Measurements from ENCODE around the gene KIF18B.

Gene KIF18B

DNA sequence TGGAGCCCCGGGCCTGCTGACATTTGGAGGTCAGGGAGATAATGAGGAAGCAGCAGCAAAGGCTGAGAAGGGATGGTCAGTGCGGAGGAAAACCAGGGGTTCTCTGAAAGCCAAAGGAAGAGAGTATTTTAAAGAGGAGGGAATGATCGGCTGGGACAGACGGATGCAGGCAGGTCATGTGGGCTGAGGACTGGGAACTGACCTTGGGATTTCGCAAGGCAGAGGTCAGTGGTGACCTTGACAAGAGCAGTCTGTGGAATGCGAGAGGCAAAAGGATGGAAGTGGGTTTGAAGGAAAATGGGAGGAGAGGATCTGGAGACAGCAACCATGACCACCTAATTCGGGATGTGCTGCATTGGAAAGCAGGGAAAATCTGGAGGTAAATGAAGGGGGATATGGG, 58.6 kb downstream of the KIF18B start:
- intact Hi-C loops (cut with DNase I): no loop called here
- DNase-seq: no peak

DNA sequence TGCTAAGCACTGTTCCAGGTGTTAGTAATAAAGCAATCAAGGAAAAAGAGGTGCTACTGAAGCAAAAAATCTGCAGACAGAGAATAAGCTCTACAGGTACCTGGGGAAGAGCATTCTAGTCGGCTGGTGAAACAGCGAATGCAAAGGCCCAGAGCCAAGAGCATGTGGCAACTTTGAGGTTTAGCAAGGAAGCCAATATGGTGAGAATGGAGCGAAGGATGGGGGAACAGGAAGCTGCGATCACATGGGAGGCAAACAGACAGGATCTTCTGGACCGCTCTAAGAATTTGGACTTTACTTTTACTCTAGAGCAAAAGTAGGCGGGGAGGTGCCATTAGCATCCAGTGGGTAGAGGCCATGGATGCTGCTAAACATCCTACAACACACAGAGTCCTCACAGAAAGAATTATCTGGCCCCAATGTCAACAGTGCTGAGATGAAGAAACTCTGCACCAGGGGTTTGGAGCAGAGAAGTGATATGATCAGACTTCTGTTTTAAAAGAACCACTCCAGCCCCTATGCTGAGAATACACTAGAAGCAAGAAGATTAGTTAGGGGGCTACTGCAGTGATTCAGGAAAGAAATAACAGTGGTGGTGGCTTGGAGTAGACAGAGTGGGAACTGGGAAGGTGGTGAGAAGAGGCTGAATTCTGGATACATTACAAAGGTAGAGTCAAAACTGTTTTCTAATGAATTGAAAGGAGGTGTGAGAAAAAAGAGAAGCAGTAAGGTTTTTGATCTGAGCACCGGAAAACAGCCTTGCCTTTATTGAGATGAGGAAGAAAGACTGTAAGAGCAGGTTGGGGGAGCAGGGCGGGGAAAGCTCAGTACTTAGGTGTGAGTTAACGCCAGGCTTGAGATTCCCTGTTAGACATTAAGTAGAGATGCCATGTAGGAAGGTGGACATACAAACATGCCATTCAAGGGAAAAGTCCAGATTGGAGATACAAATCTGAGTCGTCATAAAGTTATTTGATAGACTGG, 59.3 kb downstream of the KIF18B start:
- no peak for DNase-seq
- intact Hi-C loops (cut with DNase I): no loop called here

- intact Hi-C loops (cut with DNase I): no loop called here
- DNase-seq: no peak
Observed at GRCh38 chr17:44887016-44887415, 60.6 kb downstream of the KIF18B start.

DNA sequence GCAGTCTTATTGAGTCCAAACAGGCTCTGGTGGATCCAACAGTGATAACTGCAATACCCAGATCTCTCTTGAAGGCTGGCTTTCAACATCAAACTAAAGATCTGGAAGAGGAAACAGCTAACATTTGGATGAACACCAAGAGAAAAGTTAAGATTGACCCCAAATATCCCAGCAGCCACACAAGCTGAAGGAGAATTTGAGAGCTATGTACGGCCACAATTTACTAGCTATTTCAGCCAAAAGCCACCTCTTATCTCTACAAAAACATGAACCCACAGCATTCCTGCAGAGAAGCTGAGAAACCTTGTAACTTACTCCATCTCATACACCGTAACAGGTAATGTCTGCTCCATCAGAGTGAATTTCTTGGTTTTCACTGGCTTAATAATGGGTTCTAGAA, 62.6 kb downstream of the KIF18B start:
- DNase-seq: no peak
- intact Hi-C loops (cut with DNase I): no loop called here

DNA sequence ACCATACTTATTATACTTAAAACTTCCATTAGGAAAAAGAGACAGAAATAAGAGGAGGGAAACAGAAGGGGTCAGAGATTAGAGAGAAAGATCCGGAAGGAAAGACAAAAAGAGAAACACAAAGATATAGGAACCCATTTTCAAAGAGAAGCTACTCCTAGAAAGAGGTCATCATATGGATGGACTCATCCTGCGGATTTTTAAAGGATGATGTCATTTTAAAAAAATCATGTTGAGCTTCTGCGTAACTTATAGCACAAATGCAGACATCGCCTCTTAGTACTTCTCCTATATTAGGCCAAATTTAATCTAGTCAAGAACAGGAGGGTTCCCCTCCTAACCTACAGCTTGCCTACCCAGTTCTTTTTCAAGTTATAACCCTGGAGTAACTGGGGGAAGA, 66.4 kb downstream of the KIF18B start:
- intact Hi-C loops (cut with DNase I): no loop called here
- DNase-seq: no peak

GRCh38 chr17:44880062-44880461, 67.5 kb downstream of the KIF18B start:
- DNase-seq: no peak
- intact Hi-C loops (cut with DNase I): no loop called here

DNA sequence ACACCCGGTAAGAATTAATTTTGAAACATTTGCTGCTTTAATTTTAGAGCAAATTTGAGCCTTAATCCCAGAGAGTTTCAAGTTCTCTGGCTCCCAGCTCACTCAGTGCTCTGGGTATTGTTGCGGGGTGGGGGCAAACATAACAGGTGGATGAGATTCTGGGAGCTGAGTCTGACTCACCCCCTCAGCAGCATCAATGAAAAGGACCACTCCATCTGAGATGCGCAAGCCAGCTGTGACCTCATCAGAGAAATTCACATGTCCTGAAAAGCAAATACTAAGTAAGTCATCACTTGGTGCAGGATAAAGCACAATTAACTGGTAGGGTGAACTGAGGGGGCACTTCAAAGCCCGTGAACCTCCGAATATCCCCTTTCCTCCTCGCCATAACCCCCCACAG, 68.2 kb downstream of the KIF18B start:
- intact Hi-C loops (cut with DNase I): no loop called here
- DNase-seq: no peak

GRCh38 chr17:44878627-44879221, 68.8 kb downstream of the KIF18B start:
- peak in 1 of 10 donors; percentile 18 for DNase-seq
- intact Hi-C loops (cut with DNase I): no loop called here

- intact Hi-C loops (cut with DNase I): no loop called here
- DNase-seq: no peak
Observed at GRCh38 chr17:44877121-44877520, 70.5 kb downstream of the KIF18B start.

GRCh38 chr17:44875761-44876160, 71.8 kb downstream of the KIF18B start:
- intact Hi-C loops (cut with DNase I): no loop called here
- no peak for DNase-seq
